HG03432 (cell line): ENCODE data around the gene INSR.
A peak's percentile ranks its signal among the peaks of the same experiment; 100 is the strongest.

ENCODE experiments used
- ATAC-seq: cut with Tn5 transposase; IDR thresholded peaks from one replicate; pipeline ENCODE4 v1.9.1; 2021; ENCODE audit warnings: mild to moderate bottlenecking, moderate library complexity; ENCODE audit not compliant: unreplicated experiment

The INSR gene

DNA sequence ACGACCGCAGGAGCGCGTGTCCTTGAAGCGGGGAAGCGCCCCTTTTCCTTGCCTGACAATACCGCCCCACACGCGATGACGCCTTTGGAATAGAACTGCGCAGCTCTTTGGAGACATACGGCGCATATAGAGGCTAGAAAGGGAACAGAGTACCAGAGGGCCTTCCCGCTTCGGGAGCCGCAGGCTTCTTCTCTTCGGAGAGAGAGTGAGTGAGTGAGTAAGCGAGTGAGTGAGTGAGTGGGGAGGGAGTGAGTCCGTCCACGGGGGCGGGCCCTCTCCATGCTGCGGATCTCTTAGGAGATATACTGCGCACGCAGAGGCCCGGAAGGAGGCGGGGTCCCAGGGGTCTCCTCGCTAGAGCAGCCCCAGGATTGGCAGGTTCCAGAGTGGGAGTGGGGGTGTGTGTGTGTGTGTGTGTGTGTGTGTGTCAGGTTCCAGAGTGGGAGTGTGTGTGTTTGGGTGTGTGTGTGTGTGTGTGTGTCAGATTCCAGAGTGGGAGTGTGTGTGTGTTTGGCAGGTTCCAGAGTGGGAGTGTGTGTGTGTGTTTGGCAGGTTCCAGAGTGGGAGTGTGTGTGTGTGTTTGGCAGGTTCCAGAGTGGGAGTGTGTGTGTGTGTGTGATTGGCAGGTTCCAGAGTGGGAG is 97.0 kb downstream of the INSR start:
- peak; percentile 58 for ATAC-seq

DNA sequence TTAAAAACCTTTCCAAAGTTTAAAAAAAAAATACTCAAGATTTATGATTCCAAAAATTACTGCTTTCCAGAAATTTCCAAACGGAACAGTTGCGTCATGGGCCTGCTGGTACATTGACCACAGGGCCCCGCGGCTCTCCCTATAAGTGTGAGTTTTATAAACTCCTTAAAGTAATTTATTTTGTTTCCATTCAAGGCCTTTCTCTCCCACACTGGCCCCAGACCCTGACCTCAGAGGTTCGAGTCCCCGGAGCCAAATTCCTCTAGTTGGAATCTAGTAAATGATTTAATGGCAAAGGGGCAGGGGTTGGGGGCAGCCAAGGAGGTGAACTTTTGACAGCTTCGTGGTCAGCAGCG is 97.5 kb downstream of the INSR start:
- ATAC-seq, result no peak

DNA sequence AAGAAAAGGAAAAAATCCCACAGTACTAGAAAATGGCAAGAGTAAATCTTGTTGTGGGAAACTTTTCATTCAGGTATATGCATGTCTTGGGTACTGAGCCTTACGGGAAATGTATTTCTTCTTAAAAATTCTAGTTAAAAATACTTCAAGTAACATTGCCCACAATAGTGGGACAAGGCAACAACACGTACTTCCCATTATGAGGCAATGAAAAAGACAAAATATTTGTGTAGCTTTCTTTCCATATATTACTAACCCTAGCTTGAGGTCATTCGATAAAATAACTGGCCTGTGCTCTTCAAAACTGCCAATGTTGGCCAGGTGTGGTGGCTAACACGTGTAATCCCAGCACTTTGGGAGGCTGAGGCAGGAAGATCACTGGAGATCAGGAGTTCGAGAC is 99.2 kb downstream of the INSR start:
- no peak for ATAC-seq

GRCh38 chr19:7194566-7194965 is 99.6 kb downstream of the INSR start:
- no peak for ATAC-seq

DNA sequence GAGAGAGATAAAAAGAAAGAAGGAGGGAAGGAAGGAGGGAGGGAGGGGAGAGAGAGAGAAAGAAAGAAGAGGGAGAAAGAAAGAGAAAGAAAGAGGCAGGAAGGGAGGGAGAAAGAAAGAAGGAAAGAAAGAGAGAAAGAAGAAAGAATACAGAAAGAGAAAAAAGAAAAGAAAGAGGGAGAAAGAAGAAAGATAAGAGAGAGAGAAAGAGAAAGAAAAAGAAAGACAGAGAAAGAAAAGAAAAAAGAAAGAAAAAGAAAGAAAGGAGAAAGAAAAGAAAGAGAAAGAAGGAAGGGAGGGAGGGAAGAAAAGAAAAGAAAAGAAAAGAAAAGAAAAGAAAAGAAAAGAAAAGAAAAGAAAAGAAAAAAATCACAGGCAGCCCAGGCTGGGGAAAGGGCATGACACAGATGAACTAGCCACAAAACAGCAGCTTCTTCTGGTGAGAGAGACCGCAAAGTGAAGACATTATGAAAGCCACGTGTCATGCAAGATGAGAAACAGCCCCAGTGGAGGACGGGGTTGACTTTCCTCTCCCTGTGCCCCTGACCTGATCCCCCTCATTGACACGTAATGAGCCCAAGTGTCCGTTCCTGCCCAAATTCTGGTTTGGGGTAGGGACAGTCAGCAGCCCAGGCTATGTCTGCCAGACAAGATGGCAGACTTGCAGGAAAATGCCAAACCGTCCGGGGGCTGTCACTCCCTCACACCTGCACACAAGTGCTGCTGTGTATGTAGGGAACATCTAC is 102.1 kb downstream of the INSR start:
- no peak for ATAC-seq

DNA sequence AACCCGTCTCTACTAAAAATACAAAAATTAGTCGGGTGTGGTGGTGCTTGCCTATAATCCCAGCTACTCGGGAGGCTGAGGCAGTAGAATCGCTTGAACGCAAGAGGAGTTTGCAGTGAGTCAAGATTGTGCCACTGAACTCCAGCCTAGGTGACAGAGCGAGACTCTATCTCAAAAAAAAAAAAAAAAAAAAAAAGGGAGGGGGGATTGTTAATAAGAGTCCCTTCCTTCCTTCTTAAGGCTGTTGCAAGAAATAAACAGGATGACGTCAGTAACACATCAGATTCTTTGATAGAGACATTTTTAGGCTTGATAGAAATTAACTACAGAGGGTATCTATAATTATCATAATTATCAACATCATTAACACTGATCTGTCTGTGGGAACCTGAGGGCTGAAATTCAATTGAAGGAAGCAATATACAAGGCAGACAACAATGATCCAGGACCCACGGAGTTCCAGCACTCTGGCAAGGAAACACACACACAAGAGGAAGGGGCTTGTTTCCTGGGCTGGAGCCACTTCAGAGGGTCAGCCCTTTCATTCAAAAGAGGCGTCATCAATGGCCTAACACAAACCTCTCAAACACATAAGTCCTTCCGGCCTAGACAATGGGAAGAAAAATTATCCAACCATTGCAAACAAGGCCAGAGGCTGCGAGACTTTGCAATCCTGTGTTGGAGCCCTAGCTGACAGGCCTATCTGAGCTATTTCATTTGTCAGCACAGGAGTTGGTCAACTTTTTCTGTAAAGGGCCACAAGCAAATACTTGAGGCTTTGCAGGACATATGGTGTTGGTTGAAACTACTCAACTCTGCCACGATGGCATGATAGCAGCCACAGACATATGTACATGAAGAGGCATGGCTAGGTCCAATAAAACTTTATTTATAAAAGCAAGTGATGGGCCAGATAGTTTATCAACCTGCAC is 105.2 kb downstream of the INSR start:
- ATAC-seq, result no peak

DNA sequence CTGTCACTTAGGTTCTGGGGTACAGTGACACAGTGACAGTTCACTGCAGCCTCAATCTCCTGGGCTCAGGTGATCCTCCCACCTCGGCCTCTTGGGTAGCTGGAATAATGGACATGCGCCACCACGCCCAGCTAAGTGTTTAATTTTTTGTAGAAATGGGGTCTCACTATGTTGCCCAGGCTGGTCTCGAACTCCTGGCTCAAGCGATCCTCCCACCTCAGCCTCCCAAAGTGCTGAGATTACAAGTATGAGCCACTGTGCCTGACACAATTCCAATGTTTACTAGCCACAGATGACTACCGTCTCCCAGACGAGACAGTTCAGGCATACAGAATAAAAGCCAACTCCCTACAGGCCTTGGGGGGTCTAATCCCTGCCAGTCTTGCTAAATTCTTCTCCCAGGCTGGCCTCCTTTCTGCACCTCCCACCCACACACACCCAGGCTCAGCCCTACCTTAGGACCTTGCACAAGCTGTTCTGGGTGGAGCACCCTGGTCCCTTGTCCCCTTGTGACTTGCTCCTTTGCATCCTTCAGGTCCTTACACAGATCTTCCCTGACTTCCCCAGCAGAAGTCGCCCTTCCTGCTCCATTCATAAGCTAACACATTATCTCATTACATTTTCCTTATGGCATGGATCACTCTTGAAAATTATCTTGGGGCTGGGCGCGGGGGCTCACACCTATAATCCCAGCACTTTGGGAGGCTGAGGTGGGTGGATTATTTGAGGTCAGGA is 106.4 kb downstream of the INSR start:
- ATAC-seq, result no peak

DNA sequence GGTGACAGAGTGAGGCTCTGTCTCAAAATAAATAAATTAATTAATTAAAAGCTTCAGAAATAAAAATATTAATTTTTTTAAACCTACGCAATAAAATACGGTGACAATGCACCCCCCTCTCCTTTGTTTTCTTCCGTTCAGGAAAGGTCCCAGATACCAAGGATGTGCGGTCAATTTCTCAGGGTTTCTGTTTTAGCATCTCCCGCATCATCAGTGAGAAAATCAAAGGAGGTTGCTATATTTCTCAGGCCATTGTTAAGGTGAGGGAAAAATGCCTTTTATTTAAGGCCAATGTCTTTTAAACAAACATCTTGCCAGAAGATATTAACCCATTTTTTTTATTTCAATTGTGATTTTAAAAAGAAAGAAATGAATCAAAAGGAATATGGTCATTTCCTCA is 111.7 kb downstream of the INSR start:
- ATAC-seq, result no peak

- no peak for ATAC-seq
These were observed 114.3 kb downstream of the INSR start for GRCh38 chr19:7179917-7180306.

GRCh38 chr19:7177926-7178325 is 116.3 kb downstream of the INSR start:
- no peak for ATAC-seq

- ATAC-seq, result no peak
These were observed 117.4 kb downstream of the INSR start for GRCh38 chr19:7176792-7177191.

DNA sequence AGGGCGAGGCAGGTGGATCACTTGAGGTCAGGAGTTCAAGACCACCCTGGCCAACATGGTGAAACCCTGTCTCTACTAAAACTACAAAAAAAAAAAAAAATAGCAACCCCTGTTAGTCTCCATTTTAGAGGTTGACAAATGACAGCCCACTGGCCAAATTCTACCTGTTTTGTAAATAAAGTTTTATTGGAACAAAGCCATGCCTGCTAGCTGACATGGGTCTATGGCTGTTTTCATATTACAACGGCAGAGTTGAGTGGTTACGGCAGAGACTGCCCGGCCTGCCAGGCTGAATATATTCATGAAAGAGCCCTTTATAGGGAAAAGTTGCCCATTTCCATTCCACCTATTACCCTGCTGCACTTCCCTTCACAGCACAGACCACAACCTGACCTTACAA is 121.4 kb downstream of the INSR start:
- no peak for ATAC-seq

DNA sequence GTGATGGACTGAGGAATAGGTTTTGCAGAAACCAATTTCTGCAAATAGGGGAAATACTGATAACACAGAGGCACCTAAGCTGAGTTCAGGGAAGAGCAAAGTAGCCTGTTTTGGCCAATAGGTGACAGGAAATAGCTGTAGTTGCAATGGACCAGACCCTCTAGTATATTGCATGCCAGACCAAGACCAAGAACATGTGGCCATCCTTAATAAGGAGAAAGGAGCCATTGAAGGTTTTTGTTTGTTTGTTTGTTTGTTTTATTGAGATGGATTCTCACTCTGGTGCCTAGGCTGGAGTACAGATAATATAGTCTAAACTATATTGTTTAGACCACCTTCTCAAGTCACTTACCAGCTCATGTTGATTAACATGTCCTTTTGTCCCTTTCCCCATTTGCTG is 123.2 kb downstream of the INSR start:
- no peak for ATAC-seq

DNA sequence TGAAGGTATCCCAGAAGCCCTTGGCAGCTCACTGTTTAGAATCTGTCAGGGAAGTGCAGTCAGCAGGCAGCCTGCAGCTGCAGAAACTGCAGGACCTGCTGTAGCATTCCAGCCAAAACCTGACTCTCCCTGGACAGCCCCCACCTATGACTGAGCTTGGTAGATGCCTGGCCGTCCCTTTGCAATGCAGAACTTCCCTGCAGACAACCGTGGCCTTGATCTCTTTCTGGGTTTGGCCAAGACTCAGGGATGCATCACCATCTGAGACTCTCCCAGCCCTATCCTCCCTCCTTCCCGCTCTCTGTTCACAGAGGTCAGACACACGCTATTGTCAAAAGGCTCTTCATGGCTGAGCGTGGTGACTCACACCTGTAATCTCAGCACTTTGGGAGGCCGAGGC is 125.3 kb downstream of the INSR start:
- ATAC-seq, result no peak

DNA sequence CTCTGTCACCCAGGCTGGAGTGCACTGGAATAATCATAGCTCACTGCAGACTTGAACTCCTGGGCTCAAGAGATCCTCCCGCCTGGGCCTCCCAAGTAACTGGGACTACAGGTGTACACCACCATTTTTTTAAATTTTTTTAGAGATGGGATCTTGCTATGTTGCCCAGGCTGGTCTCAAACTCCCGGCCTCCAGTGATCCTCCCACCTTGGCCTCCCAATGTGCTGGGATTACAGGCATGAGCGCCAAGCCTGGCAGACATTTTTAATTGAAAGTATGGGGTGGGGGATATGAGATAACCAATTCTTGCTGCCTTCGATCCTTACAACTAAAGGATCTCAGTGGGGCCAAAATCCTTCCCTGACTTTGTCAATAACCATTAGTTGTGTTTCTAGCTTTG is 132.9 kb downstream of the INSR start:
- no peak for ATAC-seq

GRCh38 chr19:7159105-7159933 is 134.9 kb downstream of the INSR start:
- no peak for ATAC-seq

DNA sequence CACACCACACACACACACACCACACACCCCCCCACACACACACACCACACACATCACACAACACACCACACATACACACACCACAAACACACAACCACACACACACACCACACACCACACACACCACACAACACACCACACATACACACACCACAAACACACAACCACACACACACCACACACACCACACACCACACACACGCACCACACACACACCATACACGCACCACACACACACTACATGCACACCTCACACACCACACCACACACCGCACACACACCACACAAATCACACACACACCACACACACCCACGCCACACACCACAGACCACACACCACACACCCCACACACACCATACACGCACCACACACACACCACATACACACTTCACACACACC is 141.2 kb downstream of the INSR start:
- ATAC-seq, result no peak

DNA sequence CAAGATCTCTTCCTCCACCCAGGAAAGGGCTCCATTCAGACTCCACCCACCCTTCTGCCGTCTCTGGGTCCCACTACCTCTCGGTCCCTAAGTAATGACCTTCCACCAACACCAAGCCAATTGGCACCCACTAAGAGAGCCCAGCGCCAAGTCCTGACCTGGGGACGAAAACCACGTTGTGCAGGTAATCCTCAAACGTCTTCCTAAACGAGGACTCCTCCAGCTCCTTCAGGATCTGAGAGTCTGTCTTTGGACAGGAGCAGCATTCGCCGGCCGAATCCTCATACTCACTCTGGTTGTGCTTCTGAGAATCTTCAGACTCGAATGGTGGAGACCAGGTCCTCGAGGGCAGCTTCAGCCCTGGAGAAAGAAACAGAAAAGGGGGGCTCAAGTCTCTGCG is 141.6 kb downstream of the INSR start:
- ATAC-seq, result no peak

GRCh38 chr19:7149956-7150705 is 144.1 kb downstream of the INSR start:
- no peak for ATAC-seq
